ENCODE measurements around the gene PWP2.
"Not testable (repeated sequence)": the region's sequence is repeated elsewhere in the genome, so short reads cannot be mapped to it uniquely, and the experiment has no call there.

GRCh38 chr21:44154816-44155230 is 47.6 kb downstream of the PWP2 start:
- not testable (repeated sequence) for TF ChIP-seq CTCF, POLR2A (IDR thresholded peaks at IDR 0.05)
